ENCODE data around the gene TRPM7.
"Not testable (repeated sequence)": the region's sequence is repeated elsewhere in the genome, so short reads cannot be mapped to it uniquely, and the experiment has no call there.

TRPM7 gene

DNA sequence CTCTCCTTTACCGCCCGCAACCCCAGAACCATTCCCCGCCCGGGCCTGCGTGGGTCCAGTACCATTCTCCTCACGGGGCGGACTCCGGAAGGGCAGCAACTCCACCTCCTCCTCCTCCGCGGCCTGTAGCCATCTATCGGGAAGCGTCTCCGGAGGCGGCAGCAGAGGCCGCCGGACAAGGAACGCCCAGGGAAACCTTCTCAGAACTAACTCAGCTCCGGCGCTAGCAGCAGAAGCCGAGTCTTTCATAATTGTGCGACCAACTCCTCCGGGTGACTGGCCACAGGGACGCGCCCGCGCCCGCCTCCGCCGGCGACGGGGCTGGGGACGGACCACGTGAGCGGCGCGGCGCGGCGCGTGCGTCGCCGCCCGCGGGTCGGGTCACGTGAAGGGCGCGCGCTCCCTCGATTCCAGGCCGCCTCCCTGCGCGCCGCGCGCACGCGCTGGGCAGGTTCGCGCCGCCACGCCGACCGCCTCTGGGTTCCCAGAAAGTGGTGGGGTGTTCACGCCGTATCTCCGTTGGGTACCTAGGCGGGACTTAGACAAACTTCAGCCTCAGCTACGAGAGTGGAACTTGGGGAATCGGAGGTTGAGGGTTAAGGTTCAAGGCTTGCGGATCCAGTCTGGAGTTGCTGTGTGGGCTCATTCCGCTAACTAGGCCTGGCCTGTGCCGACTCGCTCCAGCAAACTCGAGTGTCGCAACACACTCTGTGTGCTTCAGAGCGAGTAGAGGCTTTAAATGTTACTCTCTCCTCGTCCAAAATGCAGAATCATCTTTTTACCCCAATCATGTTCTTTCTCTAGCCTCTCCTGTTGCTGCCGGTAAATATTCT lies at the start of gene TRPM7:
TSS of gene TRPM7 (minus strand) at position 329 of the 833 bp plus-strand sequence. CDS start at position 65, 264 bp downstream.
- peak; percentile 74 to 90 for DNase-seq

GRCh38 chr15:50735156-50735555 lies 48.6 kb upstream of the TRPM7 start:
- no peak for DNase-seq

DNA sequence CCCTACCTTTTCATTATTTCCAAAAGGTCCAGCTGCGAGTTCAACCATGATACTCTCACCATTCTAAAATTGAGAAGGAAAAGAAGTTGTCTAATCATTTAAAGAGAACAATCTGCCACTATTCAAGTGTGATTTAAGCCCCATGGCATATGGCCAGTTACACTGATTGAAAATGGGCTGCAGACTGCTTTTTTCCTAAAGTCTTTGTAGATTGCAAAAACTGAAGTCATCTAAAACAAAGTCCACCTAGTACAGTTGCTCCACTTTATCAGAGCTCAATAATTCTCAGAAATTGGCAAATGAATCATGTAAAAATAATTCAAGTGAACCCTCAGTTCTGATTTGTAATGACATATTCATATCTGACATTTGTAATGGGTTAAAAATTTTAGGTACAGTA lies 39.7 kb upstream of the TRPM7 start:
- no peak for DNase-seq

DNA sequence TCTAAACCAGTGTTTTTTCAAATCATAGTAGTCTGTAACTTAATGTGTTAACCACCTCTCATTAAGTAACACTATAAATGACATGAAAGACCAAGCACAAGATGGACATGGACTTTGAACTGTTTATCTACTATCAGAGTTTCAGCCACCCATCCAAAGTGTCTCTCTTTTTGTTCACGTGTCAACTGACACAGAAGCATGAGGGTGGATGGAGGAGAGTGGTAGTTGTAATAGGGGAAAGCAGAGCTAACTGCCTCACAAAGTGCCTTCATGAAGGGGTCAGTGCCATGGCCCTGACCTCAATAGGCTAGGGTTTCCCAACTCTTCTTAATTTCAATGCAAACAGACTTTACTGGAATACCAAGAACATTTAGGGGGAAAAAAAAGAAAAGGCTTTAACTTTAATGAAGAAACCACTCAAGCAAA lies 32.1 kb upstream of the TRPM7 start:
- DNase-seq, result no peak

DNA sequence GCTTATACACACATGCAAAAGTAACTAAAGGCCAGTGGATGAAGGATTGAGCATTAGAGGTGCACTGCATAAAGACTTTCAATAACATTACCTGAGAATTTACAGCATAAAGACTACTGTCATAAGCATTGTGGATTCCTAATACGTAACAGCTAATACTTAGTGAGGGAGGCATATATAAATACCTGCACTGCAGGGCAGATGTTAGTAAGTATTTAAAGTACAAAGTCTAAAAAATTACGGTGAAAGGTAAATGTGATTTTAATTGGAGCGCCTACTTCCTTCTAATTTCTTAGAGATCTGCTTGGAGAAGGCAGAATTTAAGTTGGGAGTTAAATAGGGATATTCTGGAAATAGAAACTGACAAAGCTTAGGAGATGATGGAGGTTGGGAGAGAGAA lies 25.4 kb upstream of the TRPM7 start:
- DNase-seq, result no peak

GRCh38 chr15:50710585-50710984 lies 24.0 kb upstream of the TRPM7 start:
- no peak for DNase-seq

DNA sequence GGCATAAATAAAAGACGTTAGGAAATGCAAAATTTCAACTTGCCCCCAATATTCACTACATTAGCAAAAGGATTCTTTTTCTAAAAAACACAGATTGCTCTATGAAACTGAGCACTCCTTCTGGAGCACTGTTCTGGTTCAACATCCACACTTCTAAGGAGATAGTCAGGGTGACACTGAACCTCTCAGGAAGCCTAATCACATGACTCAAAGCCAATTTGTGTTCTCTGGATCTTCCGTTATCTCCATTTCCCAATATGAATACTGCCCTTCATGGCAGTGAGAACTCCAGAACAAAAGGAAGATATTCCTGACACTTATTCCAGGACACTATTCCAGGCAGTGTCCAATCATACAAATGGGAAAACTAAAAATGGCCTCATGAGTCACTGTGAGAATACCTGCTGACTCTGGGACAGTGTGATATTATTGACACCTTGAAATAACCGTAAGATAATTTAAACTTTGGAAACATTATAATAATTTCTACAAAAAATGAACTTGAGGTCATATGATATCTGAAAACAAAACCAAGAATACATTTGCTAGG lies 21.4 kb upstream of the TRPM7 start:
- DNase-seq, result no peak

DNA sequence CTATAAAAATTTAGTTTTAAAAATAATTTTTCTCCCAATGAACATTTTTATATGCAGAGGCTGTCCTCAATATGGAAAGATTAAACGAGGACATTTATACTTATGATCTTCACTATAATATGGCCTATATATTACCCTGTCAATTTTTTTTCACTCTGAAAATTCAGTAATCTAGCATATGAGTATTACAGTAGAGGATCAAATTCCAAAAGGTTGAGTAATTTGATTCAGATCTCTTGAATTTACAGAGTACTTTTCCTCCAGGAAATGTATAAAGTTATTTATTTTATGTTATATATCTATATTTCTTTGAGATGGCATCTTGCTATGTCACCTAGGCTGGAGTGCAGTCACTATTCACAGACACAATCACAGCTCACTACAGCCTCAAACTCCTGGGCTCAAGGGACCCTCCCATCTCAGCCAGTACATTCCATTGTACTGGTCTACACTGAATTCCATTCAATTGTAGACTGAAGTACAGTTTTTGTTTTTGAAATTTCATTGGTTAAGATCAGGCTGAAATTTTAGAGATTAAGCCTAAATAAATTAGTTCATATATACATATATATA lies 16.3 kb upstream of the TRPM7 start:
- no peak for DNase-seq

- no peak for DNase-seq
These were observed 11.5 kb upstream of the TRPM7 start for GRCh38 chr15:50698101-50698500.

- DNase-seq, result no peak
These were observed 10.7 kb upstream of the TRPM7 start for GRCh38 chr15:50697109-50697797.

- not testable (repeated sequence) for DNase-seq
These were observed 8.1 kb upstream of the TRPM7 start for GRCh38 chr15:50694634-50695165.

- DNase-seq, result peak in 1 of 2 experiments; percentile 17
These were observed 805 bp upstream of the TRPM7 start for GRCh38 chr15:50687302-50687902.

GRCh38 chr15:50685976-50686468 lies 575 bp downstream of the TRPM7 start:
- DNase-seq, result peak; percentile 21 to 36

- DNase-seq, result no peak
These were observed 1.2 kb downstream of the TRPM7 start for GRCh38 chr15:50685191-50685975.

DNA sequence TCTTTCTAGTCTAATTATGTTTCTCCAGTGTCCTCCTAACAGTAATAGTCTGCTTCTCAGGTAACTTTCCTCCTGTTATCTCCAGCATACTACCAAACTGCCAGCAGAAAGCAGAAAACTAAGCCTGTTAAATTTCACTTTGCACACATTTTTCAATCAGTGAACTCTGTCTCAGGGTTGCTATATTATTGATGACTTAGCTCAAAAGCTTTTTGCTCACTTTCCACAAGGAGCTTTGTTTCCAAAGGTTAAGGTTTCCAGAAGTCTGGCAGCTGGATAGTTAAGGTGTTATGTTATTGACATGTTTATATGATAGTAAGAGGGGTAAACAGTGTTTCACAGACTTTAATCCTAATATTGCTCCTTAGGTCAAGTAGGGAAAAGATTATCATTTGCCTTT lies 5.1 kb downstream of the TRPM7 start:
- no peak for DNase-seq

DNA sequence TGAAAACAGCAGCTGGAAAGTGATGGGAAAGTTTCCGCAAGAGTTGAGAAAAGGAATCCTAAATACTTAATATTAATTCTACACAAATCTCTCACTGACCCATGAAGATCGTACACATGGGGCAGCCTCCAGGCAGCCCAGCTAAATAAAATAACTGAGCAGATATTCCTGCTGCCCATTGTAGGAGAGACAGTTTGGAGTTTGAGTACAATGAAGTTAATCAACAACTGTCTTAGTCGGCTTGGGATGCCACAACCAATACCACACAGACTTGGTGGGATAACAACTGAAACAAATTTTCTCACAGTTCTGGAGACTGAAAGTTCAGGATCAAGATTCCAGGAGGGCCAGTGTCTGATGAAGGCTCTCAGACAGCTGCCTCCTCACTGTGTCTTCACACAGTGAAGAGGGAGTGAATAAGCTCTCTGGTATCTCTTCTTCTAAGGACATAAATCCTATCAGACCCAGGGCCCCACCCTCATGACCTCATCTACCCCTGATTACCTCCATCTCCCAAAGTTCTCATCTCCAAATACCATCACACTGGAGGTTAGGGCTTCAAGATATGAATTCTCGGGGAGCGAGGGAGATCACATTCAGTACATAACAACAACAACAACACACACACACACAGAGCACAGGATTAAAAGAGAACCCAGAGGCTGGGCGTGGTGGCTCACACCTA lies 9.7 kb downstream of the TRPM7 start:
- no peak for DNase-seq

DNA sequence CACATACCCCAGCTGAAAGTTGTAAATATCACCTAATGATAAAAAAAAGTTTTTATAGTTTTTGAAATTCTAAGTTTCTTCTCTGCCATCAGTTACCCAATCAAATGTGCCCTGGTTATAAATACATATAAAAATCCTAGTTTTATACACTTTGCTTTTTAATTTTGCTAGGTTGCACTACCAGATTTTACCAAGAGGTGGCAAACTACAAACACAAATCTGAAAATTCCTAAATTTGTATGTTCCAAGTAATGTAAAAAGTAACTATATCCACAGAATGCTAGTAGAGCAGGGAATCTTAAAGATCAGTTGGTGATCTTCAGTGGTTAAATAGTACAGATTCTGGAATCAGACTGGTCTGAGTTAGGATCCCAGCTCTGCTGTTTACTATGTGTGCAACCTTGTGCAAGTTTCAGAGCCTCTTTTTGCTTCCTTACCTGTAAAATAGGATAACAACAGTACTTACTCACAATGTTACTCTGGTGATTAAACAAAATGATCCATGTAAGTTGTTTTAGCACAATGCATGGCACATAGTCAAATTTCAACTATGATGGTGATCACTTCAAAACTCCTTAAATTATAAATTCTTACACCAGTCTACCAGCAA lies 11.0 kb downstream of the TRPM7 start:
- peak; percentile 13 to 21 for DNase-seq

- DNase-seq, result no peak
These were observed 16.5 kb downstream of the TRPM7 start for GRCh38 chr15:50670115-50670514.

DNA sequence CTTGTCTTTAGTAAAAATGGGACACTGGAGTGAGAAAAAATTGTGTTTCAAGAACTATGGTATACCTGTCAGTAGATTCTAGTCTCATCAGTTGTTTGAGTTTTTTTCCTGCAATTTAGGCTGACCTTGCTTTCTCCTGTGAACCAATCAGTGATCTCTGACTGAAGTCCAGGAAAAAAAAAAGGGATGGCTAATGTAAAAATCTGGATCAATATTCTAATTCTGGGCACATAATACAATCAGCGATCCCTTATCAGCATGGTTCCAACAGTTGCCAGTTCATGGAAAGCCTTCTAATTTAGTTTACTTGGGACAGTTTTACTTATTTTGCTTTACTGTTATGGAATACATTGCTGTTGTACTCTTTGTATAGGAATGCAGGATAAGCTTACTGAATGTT lies 17.0 kb downstream of the TRPM7 start:
- DNase-seq, result no peak

DNA sequence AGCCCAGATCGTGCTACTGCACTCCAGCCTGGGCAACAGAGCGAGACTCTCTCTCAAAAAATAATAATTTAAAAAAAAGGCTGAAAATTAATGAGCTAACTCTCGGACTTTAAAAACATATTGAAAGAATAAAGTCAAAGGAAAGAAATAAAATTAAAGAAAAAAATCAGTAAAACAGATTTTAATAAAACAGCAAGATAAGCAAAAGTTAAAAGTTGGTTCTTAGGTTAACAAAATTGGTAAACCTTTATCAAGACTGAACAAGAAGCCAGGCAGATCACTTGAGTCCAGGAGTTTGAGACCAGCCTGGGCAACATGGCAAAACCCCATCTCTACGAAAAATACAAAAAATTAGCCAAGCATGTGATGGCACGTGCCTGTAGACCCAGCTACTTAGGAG lies 20.7 kb downstream of the TRPM7 start:
- DNase-seq, result no peak

DNA sequence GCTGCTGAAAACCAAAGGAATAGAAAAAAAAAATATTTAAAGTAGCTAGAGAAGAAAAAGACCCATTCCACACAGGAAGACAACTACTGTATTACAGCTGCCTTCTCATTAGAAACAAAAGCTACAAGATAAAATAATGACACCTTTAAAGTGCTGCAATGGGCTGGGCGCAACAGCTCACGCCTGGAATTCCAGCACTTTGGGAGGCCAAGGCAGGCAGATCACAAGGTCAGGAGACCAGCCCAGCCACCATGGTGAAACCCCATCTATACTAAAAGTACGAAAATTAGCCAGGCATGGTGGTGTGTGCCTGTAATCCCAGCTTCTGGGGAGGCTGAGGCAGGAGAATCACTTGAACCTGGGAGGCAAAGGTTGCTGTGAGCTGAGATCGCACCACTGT lies 31.0 kb downstream of the TRPM7 start:
- no peak for DNase-seq

All from AML-193 (cell line).